Measurements from ENCODE around the gene SPDL1.
"Not testable (repeated sequence)": the region's sequence is repeated elsewhere in the genome, so short reads cannot be mapped to it uniquely, and the experiment has no call there.

SPDL1 gene

GRCh38 chr5:169576181-169576598 lies 7.4 kb upstream of the SPDL1 start:
- DNase-seq = no peak

DNA sequence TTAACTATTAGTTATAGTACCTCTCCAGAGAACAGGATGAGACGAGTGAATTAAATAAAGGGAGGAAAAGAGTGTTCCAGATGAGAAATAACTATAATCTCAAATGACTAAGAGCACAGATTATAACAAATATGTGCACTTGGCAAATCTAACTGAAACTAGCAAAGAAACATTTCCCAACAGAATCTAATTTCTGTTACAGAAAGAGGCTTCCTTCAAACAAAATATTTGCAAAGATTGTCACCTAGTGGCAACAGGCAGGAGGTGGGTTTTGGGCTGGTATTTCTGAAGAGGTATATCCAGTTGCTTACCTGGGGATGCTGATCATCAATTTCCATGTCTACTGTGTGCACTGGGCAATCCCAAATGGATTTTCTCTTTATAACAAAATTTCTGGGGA lies 5.6 kb upstream of the SPDL1 start:
- DNase-seq = no peak

DNA sequence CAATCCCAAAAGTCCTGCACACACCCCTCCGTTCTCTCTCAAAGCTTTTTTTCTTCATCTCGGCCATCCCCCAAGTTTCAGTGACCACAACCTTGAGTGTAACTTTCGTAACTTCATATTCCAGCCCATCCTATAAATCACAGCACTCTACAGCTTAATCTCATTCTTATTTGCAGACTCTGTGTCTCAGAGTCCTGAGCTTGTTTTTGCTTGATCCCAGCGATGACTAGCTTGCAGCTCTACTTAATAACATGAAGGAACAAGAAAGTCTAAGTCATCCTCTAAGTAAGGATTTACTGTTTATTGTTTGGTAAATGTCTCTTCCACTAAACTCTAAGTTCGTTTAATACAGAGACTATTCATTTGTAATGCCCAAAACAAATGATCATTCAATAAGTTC lies 2.6 kb upstream of the SPDL1 start:
- DNase-seq = no peak

DNA sequence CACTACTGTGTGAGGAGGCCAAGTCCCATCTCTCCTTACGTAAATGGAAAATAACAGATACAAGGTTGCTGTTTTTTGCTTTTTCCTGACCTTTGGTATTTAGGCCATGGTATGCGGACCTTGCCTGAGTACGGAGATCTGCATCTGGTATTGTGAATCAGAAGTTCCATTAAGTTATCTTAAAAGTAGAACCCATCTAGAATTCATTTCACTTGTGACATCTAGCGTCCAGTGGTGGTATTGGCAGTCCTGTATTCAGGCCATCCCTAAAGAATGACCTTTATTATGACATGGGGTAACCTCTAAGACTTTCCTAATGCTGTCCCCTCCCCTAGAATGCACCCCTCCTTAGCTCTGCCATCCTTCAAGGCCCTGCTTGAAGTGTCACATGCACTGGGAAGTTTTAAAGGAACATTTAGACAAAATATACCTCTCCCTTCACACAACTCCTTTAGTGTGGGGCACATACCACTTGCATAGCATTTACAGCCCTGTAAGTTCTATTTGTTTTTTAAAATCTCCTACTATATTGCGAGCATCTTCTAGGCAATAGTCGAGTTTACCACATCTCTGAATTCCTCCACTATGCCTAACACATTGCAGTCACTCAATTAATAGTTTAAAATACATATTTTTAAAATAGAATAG lies 1.9 kb upstream of the SPDL1 start:
- peak; percentile 8 for DNase-seq

GRCh38 chr5:169583101-169583423 lies 511 bp upstream of the SPDL1 start:
- no peak for DNase-seq

GRCh38 chr5:169584998-169585451 lies 1.5 kb downstream of the SPDL1 start:
- DNase-seq = no peak

DNA sequence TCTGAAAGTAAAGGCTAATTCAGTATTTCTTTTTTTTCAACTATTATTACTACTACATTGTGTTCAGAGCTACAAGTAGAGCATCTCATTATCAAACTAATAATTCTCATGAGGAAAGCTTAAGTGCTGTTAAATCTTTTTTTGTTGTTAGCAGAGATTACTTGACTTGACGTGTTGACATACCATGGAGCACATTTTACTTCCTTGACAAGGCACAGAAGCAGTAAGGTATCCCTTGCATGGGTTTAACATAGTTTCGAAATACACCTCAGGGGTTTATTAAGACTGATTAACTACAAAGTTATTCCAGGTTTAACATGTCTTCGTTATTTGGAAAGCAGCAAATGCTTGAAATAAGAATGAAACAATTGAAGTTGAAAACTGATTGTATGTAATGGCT lies 7.0 kb downstream of the SPDL1 start:
- DNase-seq = no peak

GRCh38 chr5:169591636-169592035 lies 8.1 kb downstream of the SPDL1 start:
- DNase-seq = no peak

GRCh38 chr5:169592937-169593650 lies 9.5 kb downstream of the SPDL1 start:
- no peak for DNase-seq

- no peak for DNase-seq
Observed at GRCh38 chr5:169595172-169595820, 11.7 kb downstream of the SPDL1 start.

DNA sequence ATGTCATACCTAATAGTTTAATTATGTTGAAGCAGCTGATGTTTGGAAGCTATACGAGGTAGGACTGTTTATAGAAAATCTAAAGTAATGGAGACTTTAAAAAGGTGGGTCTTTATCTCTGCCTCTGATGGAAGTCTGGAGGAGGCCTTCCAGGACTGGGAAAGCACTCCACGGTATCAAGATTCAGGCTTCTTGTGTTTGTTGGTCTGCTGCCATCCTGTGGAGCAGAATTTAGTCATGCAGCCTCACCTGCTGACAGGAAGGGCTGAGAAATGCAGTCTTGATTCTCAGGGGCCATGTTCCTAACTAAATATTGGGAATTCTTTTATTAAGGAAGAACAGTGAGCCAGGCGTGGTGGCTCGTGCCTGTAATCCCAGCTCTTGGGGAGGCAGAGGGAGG lies 15.9 kb downstream of the SPDL1 start:
- no peak for DNase-seq

DNA sequence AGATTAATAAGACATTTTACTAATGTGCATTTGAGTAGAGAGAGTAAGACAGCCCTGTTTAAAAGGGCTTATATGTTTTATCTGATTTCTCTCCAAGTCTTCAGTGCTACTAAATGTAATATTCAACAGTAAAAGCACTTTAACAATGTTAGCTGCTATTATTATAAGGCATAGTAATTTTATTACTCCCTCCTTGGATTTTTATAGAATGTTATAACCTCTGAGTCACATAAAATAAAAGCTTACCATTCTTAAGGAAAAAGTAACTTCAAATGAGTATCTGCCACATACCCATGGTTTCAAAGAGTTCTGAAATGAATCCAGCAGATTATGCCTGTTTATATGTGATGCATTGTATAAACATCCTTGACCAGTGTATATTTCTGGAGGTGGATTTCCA lies 19.0 kb downstream of the SPDL1 start:
- no peak for DNase-seq

DNA sequence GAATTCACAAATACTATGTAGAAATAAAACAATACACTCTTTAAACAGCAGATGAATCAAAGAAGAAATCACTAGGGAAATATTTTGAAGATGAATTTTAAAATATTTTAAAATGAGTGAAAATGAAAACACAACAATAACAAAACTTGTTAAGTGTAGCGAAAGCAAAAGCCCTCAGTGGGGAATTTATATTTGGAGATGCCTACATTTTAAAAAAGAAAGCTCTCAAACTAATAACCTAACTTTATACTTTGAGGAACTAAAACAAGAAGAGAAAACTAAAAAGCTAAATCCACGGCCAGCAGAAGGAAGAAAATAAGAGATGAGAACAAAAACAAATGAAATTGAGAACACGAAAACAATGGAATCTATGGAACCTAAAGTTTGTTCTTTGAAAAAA lies 22.7 kb downstream of the SPDL1 start:
- no peak for DNase-seq

DNA sequence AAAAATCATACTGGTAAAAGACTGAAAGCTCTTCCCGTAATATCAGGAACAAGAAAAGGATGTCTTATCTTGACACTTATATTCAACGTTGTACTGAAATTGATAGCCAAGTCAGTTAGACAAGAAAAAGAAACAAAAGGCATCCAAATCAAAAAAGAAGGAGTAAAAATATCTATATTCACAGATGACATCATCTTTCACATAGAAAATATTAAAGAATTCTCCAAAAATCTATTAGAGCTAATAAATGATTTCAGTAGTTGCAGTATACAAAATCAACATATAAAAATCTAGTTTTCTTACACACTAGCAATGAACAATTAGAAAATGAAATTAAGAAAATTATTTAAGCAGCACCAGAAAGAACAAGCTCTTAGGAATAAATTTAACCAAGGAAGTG lies 24.3 kb downstream of the SPDL1 start:
- no peak for DNase-seq

GRCh38 chr5:169609716-169610115 lies 26.1 kb downstream of the SPDL1 start:
- no peak for DNase-seq

GRCh38 chr5:169610606-169611005 lies 27.0 kb downstream of the SPDL1 start:
- no peak for DNase-seq

DNA sequence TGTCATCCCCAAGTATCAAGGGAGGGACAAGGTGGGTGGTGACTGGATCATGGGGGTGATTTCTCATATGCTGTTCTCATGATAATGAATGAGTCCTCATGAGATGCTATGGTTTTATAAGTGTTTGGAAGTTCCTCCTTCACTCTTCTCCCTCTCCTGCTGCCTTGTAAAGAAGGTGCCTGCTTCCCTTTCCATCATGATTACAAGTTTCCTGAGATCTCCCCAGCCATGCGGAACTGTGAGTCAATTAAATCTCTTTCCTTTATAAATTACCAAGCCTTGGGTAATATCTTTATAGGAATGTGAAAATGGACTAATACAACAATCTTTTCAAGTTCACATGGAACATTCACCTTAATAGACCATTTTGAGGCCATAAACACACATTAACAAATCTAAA lies 32.0 kb downstream of the SPDL1 start:
- no peak for DNase-seq

DNA sequence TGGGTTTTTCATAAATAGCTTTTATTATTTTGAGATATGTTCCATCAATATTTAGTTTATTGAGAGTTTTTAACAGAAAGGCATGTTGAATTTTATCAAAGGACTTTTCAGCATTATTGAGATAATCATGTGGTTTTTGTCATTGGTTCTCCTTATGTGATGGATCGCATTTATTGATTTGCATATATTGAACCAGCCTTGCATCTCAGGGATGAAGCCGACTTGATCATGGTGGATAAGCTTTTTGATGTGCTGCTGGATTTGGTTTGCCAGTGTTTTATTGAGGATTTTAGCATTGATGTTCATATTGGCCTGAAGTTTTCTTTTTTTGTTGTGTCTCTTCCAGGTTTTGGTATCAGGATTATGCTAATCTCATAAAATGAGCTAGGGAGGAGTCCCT lies 40.7 kb downstream of the SPDL1 start:
- not testable (repeated sequence) for DNase-seq

DNA sequence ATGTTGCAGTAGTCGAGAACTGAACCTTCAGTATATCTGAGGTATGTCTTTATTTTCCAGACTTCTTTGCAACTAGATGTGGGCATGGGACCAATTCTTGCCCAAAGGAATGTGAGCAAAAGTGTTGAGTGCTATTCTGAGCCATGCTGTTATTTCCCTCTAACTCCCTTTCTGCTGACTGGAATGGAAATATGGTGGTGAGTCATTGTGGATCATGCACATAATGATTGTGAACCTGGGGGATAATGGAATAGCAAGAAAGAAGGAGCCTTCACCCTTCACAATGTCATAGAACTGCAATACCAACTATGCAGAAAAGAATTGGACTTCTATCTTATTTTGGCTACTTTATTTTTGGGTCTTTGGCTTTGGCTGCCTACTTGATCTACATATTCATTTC lies 43.2 kb downstream of the SPDL1 start:
- no peak for DNase-seq

DNA sequence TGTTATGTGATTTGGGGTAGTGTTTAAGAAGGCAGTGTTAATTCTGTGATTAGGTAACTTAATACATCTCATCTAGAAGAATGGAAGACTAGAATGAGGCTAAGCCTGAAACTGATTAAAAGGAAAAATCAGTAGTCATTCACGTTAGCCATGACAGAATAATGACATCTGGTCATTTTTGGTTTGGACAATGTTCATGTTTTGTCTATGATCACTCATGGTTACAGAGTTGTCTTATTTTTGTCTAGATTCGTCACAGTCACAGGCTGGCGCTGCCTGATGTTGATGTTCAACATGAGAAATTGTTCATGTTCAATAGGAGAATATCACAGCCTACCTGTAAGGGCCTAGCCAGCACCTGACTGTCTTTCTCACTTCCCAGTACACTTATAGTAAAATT lies 44.0 kb downstream of the SPDL1 start:
- no peak for DNase-seq

GRCh38 chr5:169628892-169629291 lies 45.3 kb downstream of the SPDL1 start:
- no peak for DNase-seq

GRCh38 chr5:169629847-169630548 lies 46.4 kb downstream of the SPDL1 start:
- no peak for DNase-seq

GRCh38 chr5:169631360-169631759 lies 47.8 kb downstream of the SPDL1 start:
- no peak for DNase-seq

DNA sequence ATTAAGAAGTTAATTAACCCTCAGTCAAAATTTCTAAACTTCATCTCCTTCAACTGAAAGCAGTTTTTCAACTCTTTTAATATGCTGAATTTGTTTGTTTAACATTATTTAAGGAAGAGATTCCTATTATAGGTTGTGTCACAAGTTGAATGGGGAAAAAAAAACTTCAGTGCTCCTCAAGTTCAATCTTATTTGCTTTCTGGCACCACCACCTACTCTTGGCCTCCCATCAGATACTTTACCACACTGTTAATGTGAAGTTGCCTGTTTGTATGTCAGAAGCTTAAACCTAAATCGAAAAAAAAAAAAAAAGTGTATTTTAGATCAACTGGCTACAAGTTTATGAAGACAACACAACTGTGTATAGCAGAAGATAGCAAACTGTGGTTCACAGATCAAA lies 49.4 kb downstream of the SPDL1 start:
- DNase-seq = no peak

Data from 8988T (cell line).